ENCODE measurements around the gene SCARB2. TPM values are rescaled to one million over a fixed set of nuclear protein-coding genes. Genes with fewer than 3 reads are reported as not detected.

Gene SCARB2
- total RNA-seq, 1 donor from 2014 or later, result 76.3 TPM

DNA sequence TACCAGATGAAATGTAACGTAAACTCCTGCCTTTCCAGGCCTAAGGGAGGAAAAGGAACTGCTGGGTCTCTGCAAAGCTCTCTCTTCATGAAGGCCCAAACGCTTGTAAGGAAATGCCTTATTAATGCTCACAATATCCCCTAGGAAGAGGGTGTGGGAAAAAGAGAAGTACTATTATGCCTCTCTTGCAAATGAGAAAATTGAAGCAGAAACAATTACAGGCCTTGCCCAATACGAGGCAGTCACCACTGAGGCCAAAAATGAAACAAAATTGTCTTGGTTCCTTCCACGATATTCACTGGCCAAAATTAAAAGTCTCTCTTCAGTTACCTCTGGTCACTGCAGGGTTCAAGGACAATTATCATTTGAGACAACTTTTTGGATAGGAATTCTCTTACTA lies 3.2 kb downstream of the SCARB2 start:
- no peak overlapping the region for H3K4me3 ChIP-seq (ENCODE audit: low read depth, low read length)
- no peak for DNase-seq (ENCODE audit: low read depth)
- TF ChIP-seq, protein P1, sequence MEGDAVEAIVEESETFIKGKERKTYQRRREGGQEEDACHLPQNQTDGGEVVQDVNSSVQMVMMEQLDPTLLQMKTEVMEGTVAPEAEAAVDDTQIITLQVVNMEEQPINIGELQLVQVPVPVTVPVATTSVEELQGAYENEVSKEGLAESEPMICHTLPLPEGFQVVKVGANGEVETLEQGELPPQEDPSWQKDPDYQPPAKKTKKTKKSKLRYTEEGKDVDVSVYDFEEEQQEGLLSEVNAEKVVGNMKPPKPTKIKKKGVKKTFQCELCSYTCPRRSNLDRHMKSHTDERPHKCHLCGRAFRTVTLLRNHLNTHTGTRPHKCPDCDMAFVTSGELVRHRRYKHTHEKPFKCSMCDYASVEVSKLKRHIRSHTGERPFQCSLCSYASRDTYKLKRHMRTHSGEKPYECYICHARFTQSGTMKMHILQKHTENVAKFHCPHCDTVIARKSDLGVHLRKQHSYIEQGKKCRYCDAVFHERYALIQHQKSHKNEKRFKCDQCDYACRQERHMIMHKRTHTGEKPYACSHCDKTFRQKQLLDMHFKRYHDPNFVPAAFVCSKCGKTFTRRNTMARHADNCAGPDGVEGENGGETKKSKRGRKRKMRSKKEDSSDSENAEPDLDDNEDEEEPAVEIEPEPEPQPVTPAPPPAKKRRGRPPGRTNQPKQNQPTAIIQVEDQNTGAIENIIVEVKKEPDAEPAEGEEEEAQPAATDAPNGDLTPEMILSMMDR (conservative IDR thresholded peaks at IDR 0.05; ENCODE audit: low read depth, low read length), result no peak

DNA sequence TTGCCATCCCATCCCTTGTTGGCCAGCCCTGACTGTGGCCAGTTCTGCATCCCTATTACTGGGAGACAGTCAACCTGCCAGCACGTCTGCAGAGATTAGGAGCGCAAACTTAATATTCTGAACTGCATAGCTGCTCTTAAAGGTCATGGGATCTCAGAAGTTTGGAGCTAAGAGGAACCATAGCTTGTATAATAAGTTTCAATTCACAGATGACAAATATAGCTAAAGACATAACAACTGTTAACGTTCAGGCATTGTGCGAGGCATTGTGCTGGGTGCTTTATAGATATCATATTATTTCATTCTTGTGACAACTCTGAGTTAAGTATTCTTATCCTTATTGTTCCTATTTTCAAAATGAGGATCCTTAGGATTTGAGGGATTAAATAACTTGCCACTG lies 3.7 kb downstream of the SCARB2 start:
- DNase-seq (ENCODE audit: low read depth), result no peak
- no peak overlapping the region for H3K4me3 ChIP-seq (ENCODE audit: low read depth, low read length)
- TF ChIP-seq, protein P1 (conservative IDR thresholded peaks at IDR 0.05; ENCODE audit: low read depth, low read length), result no peak

DNA sequence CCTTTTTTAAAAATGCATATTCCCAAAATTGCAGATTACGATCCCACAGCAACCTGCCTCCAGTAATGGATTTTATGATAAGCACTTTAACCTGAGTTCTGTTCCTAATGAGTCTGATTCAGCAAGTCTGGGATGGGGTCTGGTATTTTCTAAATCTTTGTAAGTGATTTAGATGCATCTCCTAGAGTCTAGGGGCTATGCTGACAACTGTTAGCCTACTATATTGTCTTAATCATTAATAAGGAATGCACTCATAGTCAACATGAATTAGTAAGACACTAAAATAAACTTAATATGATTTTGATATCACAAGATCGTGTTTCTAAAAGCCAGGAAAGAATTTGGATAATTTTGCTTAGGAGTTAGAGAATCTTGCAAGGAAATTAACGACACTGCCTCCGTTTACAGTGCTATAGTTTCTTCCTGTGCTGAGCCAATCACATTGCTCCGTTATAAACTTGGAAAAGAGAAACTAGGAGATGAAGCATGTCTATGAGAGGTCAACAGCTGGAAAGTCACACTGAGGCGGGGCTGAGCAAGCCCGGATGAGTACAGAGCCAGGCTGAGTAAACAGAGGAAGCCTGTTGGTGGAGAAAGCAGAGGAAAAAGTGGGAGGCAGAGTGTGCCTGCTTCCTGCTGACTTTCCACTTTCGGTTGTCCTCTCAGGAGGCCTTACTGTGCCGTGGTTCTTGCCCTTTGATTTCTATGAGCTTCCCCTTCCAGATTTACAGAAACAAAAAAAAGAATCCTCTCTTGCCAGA lies 5.4 kb downstream of the SCARB2 start:
- DNase-seq (ENCODE audit: low read depth), result no peak
- TF ChIP-seq, protein P1 (conservative IDR thresholded peaks at IDR 0.05; ENCODE audit: low read depth, low read length), result no peak
- H3K4me3 ChIP-seq (ENCODE audit: low read depth, low read length), result peak overlapping the region; percentile 15

DNA sequence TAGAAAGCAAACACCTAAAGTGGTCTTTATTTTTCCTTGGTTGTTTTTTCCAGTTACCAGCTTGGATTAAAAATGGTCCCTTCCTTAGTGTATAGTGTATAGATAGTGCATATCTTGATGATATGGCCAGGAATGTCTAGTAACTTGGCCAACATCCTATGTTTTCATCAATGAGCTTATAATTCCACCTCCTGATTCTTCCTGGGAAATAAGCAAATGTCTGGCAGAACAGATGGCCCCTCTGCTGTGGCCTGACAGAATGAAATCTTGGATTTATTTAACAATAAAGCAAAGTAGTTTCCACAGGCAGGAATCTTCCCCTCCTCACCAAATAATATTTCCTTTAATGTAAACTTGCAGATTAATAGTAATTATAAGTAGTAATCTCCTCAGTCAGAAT lies 6.1 kb downstream of the SCARB2 start:
- no peak overlapping the region for H3K4me3 ChIP-seq (ENCODE audit: low read depth, low read length)
- TF ChIP-seq, protein P1 (conservative IDR thresholded peaks at IDR 0.05; ENCODE audit: low read depth, low read length), result no peak
- DNase-seq (ENCODE audit: low read depth), result no peak

DNA sequence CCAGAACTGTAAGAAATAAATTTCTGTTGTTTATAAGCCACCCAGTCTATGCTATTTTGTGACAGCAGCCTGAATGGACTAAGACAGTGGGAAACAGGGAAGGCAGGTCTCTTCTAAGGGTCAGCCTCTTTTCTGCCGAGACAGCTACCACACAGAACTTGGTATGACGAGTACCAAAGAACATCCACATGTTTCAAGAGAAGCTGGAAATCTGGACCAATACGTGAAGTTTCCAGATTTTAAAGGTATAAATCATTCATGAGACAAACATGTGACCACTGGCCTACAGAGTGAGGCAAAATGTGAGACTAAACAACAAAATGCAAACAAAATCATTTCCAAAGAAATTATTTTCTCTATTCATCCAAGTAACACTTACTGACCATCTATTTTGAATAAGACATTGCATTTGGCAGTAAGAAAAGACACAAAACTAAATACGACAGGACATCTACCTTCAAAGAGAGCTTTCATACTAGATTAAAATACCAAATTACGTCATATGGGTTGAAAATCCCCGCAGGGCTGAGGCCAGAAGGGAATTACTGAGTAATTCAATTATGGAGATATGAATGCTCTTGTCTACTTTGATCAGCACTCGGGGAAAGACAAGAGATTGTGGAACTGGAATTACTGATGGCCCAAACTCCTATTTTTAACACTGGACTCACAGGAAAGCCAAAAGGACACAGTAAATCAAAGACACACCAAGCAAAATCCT lies 7.2 kb downstream of the SCARB2 start:
- no peak overlapping the region for H3K4me3 ChIP-seq (ENCODE audit: low read depth, low read length)
- TF ChIP-seq, protein P1 (conservative IDR thresholded peaks at IDR 0.05; ENCODE audit: low read depth, low read length), result no peak
- no peak for DNase-seq (ENCODE audit: low read depth)

DNA sequence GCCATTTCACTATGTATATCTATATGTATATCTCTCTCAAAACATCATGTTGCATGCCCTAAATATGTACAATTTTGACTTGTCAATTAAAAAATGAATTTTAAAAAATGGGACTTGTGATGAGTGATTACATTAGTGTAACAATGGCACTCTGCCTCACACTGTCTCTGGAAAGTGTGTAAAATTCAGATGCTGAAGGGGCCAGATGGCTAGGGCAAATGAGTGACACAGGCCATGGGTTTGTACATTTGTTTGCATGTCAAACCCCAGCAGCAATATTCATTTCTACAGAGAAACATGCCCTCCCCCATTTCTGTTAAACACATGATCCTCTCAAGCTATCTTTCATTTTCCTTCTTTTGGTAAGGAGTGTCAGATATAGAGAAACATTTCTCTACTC lies 8.1 kb downstream of the SCARB2 start:
- TF ChIP-seq, protein P1 (conservative IDR thresholded peaks at IDR 0.05; ENCODE audit: low read depth, low read length), result no peak
- no peak overlapping the region for H3K4me3 ChIP-seq (ENCODE audit: low read depth, low read length)
- no peak for DNase-seq (ENCODE audit: low read depth)

All from epithelial cell of proximal tubule (primary cell).